Measurements from ENCODE around the gene PDE1A.

Gene PDE1A

GRCh38 chr2:182197529-182197928 is 229.3 kb downstream of the PDE1A start:
- no peak for DNase-seq (ENCODE audit: low read depth)

GRCh38 chr2:182193291-182193690 is 233.5 kb downstream of the PDE1A start:
- no peak for DNase-seq (ENCODE audit: low read depth)

- DNase-seq (ENCODE audit: low read depth): no peak
These were observed 235.8 kb downstream of the PDE1A start for GRCh38 chr2:182191061-182191460.

GRCh38 chr2:182187130-182187529 is 239.7 kb downstream of the PDE1A start:
- DNase-seq (ENCODE audit: low read depth): no peak

- DNase-seq (ENCODE audit: low read depth): peak; percentile 67
These were observed 240.6 kb downstream of the PDE1A start for GRCh38 chr2:182186132-182186735.

GRCh38 chr2:182182436-182182835 is 244.4 kb downstream of the PDE1A start:
- no peak for DNase-seq (ENCODE audit: low read depth)

- DNase-seq (ENCODE audit: low read depth): no peak
These were observed 245.5 kb downstream of the PDE1A start for GRCh38 chr2:182181381-182181780.

- DNase-seq (ENCODE audit: low read depth): no peak
These were observed 247.7 kb downstream of the PDE1A start for GRCh38 chr2:182179176-182179575.

GRCh38 chr2:182173944-182174622 is 252.8 kb downstream of the PDE1A start:
- DNase-seq (ENCODE audit: low read depth): no peak

- no peak for DNase-seq (ENCODE audit: low read depth)
These were observed 256.5 kb downstream of the PDE1A start for GRCh38 chr2:182170341-182170740.

GRCh38 chr2:182167882-182168281 is 259.0 kb downstream of the PDE1A start:
- no peak for DNase-seq (ENCODE audit: low read depth)

GRCh38 chr2:182166841-182167240 is 260.0 kb downstream of the PDE1A start:
- DNase-seq (ENCODE audit: low read depth): no peak

GRCh38 chr2:182166406-182166805 is 260.4 kb downstream of the PDE1A start:
- no peak for DNase-seq (ENCODE audit: low read depth)

GRCh38 chr2:182165202-182165601 is 261.6 kb downstream of the PDE1A start:
- no peak for DNase-seq (ENCODE audit: low read depth)

GRCh38 chr2:182164686-182165085 is 262.1 kb downstream of the PDE1A start:
- no peak for DNase-seq (ENCODE audit: low read depth)

GRCh38 chr2:182163878-182164277 is 263.0 kb downstream of the PDE1A start:
- no peak for DNase-seq (ENCODE audit: low read depth)

- peak; percentile 22 for DNase-seq (ENCODE audit: low read depth)
These were observed 278.5 kb downstream of the PDE1A start for GRCh38 chr2:182148344-182148743.

- DNase-seq (ENCODE audit: low read depth): no peak
These were observed 282.1 kb downstream of the PDE1A start for GRCh38 chr2:182144776-182145165.

- DNase-seq (ENCODE audit: low read depth): no peak
These were observed 282.6 kb downstream of the PDE1A start for GRCh38 chr2:182144041-182144775.

- no peak for DNase-seq (ENCODE audit: low read depth)
These were observed 284.8 kb downstream of the PDE1A start for GRCh38 chr2:182142062-182142461.

- no peak for DNase-seq (ENCODE audit: low read depth)
These were observed 292.6 kb downstream of the PDE1A start for GRCh38 chr2:182134201-182134600.

- peak; percentile 79 for DNase-seq (ENCODE audit: low read depth)
These were observed 293.5 kb downstream of the PDE1A start for GRCh38 chr2:182133195-182133891.

- peak; percentile 46 for DNase-seq (ENCODE audit: low read depth)
These were observed 294.2 kb downstream of the PDE1A start for GRCh38 chr2:182132605-182133004.

Measured in ELR (cell line).